Neural progenitor cell (in vitro differentiated cells): ENCODE results near the gene PRR23E. TPM values are rescaled to one million over a fixed set of nuclear protein-coding genes. Genes with fewer than 3 reads are reported as not detected.

Experiments
- DNase-seq: peaks from one replicate; pipeline ENCODE4 v3.0.0-alpha.2; 2016; ENCODE audit warnings: low spot score
- H2AFZ ChIP-seq: fragments of 200-600 bp; sonication (generic); replicated peaks from 2 replicates; pipeline ENCODE4 v1.6.1; 2016; ENCODE audit warnings: antibody characterized with exemption
- H3F3A ChIP-seq: fragments of 200-600 bp; sonication (generic); 2 replicates; pipeline ENCODE4 v1.6.1; 2016; ENCODE audit warnings: antibody characterized with exemption, low read depth
- H3K27ac ChIP-seq: fragments of 200-600 bp; sonication (generic); 2 replicates; pipeline ENCODE4 v1.5.1; 2016; ENCODE audit warnings: mild to moderate bottlenecking
- H3K27me3 ChIP-seq: fragments of 200-600 bp; sonication (generic); 2 replicates; pipeline ENCODE4 v1.6.1; 2016; ENCODE audit warnings: mild to moderate bottlenecking, moderate library complexity
- H3K36me3 ChIP-seq: fragments of 200-600 bp; sonication (generic); 2 replicates; pipeline ENCODE4 v1.5.1; 2016
- H3K4me1 ChIP-seq: fragments of 200-600 bp; sonication (generic); 2 replicates; pipeline ENCODE4 v1.6.1; 2016; ENCODE audit warnings: mixed run types
- H3K4me2 ChIP-seq: fragments of 200-600 bp; sonication (generic); 2 replicates; pipeline ENCODE4 v1.6.1; 2016
- H3K4me3 ChIP-seq: fragments of 200-600 bp; sonication (generic); 2 replicates; pipeline ENCODE4 v1.5.1; 2016
- H3K79me2 ChIP-seq: fragments of 200-600 bp; sonication (generic); 2 replicates; pipeline ENCODE4 v1.6.1; 2016; ENCODE audit warnings: low read depth
- H3K9ac ChIP-seq: fragments of 200-600 bp; sonication (generic); 2 replicates; pipeline ENCODE4 v1.6.1; 2016
- H3K9me3 ChIP-seq: fragments of 200-600 bp; sonication (generic); 2 replicates; pipeline ENCODE4 v1.5.1; 2016; ENCODE audit warnings: low read depth
- H4K20me1 ChIP-seq: fragments of 200-600 bp; sonication (generic); 2 replicates; pipeline ENCODE4 v1.6.1; 2016; ENCODE audit warnings: low read depth
- H3K27ac Mint-ChIP-seq: 3 replicates; pipeline ENCODE4 v1.8.0; 2021; ENCODE audit warnings: mixed read lengths
- H3K27me3 Mint-ChIP-seq: 2 replicates; pipeline ENCODE4 v1.8.0; 2022; ENCODE audit warnings: low read depth, mild to moderate bottlenecking, inconsistent platforms, moderate library complexity, mixed read lengths; ENCODE audit not compliant: insufficient read depth
- H3K36me3 Mint-ChIP-seq: 3 replicates; pipeline ENCODE4 v1.8.0; 2021; ENCODE audit warnings: mixed read lengths
- H3K4me1 Mint-ChIP-seq: 3 replicates; pipeline ENCODE4 v1.8.0; 2021; ENCODE audit warnings: mixed read lengths
- H3K4me3 Mint-ChIP-seq: 3 replicates; pipeline ENCODE4 v1.8.0; 2021; ENCODE audit warnings: mild to moderate bottlenecking, moderate library complexity, mixed read lengths
- H3K9me3 Mint-ChIP-seq: 3 replicates; pipeline ENCODE4 v1.8.0; 2020; ENCODE audit warnings: mixed read lengths
- EZH2 ChIP-seq: fragments of 200-600 bp; sonication (generic); IDR thresholded peaks from 2 replicates; pipeline ENCODE4 v1.6.1; 2017; ENCODE audit warnings: antibody characterized with exemption, mild to moderate bottlenecking, moderate library complexity
- EZH2phosphoT487 ChIP-seq: fragments of 200-600 bp; sonication (generic); IDR thresholded peaks from 2 replicates; pipeline ENCODE4 v1.6.1; 2017; ENCODE audit warnings: antibody characterized with exemption
- total RNA-seq: library from RNA; depleted of rRNA; stranded (reverse); fragments of >200 nt; gene quantifications from 2 replicates; pipeline ENCODE4 v1.2.3, GENCODE V29; 2015; ENCODE audit warnings: low replicate concordance
- TF ChIP-seq, protein P1 (sequence below): fragments of 200-600 bp; sonication (generic); IDR thresholded peaks from 2 replicates; pipeline ENCODE4 v1.5.1; 2017; ENCODE audit warnings: antibody characterized with exemption, mild to moderate bottlenecking

PRR23E gene
- total RNA-seq, 1 donor from 2014 or later = not detected

DNA sequence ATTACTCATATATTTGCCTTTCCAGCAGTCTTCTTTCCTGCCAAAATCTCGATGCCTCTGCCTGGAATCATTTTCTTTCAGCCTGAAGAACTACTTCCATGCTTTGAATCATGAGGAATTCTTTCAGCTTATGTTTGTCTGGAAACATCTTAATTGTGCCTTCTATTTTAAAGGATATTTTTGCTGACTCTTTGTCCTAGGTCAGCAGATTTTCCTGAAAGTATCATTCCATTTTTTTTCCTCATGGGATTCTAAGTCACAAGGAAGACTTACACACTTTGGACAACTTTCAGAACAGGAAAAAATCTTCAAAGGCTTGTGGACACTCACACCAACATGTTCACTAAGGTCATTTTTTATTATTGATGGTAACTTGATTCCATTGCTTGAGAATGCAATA lies 10.1 kb downstream of the PRR23E start:
- Mint-ChIP-seq H3K4me1 (no peaks in the 10 kb centered on the region), H3K27me3 (no peaks in the 10 kb centered on the region), H3K4me3 (no peak overlapping the region), H3K9me3 (peaks cover 4% of the 10 kb centered on the region), H3K27ac (no peak overlapping the region), H3K36me3 (no peaks in the 10 kb centered on the region)
- Histone ChIP-seq H3K4me3 (no peak overlapping the region), H2AFZ (no peak overlapping the region), H3K79me2 (no peaks in the 10 kb centered on the region), H3K27ac (no peak overlapping the region), H3F3A (no peaks in the 10 kb centered on the region), H3K27me3 (no peaks in the 10 kb centered on the region), H3K36me3 (no peaks in the 10 kb centered on the region), H4K20me1 (no peaks in the 10 kb centered on the region), H3K9ac (no peak overlapping the region), H3K4me1 (no peaks in the 10 kb centered on the region), H3K4me2 (no peak overlapping the region), H3K9me3 (no peaks in the 10 kb centered on the region)
- TF ChIP-seq, protein P1, sequence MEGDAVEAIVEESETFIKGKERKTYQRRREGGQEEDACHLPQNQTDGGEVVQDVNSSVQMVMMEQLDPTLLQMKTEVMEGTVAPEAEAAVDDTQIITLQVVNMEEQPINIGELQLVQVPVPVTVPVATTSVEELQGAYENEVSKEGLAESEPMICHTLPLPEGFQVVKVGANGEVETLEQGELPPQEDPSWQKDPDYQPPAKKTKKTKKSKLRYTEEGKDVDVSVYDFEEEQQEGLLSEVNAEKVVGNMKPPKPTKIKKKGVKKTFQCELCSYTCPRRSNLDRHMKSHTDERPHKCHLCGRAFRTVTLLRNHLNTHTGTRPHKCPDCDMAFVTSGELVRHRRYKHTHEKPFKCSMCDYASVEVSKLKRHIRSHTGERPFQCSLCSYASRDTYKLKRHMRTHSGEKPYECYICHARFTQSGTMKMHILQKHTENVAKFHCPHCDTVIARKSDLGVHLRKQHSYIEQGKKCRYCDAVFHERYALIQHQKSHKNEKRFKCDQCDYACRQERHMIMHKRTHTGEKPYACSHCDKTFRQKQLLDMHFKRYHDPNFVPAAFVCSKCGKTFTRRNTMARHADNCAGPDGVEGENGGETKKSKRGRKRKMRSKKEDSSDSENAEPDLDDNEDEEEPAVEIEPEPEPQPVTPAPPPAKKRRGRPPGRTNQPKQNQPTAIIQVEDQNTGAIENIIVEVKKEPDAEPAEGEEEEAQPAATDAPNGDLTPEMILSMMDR = no peak
- no peak for TF ChIP-seq EZH2
- TF ChIP-seq EZH2phosphoT487 = no peak
- DNase-seq = no peak

GRCh38 chr3:127204841-127205582 lies 12.1 kb downstream of the PRR23E start:
- Histone ChIP-seq H3K36me3 (no peaks in the 10 kb centered on the region), H3K79me2 (no peaks in the 10 kb centered on the region), H4K20me1 (no peaks in the 10 kb centered on the region), H2AFZ (no peak overlapping the region), H3K9ac (no peak overlapping the region), H3K4me1 (peaks cover 6% of the 10 kb centered on the region), H3K9me3 (no peaks in the 10 kb centered on the region), H3K27me3 (no peaks in the 10 kb centered on the region), H3K4me2 (no peak overlapping the region), H3F3A (no peaks in the 10 kb centered on the region), H3K4me3 (no peak overlapping the region), H3K27ac (no peak overlapping the region)
- H3K27ac Mint-ChIP-seq = no peak overlapping the region
- peaks cover 10% of the 10 kb centered on the region for H3K4me1 Mint-ChIP-seq
- no peak for DNase-seq
- peaks cover 4% of the 10 kb centered on the region for H3K9me3 Mint-ChIP-seq
- no peaks in the 10 kb centered on the region for H3K27me3 Mint-ChIP-seq
- H3K36me3 Mint-ChIP-seq = no peaks in the 10 kb centered on the region
- TF ChIP-seq, protein P1 = no peak
- no peak for TF ChIP-seq EZH2phosphoT487
- no peak for TF ChIP-seq EZH2
- no peak overlapping the region for H3K4me3 Mint-ChIP-seq

DNA sequence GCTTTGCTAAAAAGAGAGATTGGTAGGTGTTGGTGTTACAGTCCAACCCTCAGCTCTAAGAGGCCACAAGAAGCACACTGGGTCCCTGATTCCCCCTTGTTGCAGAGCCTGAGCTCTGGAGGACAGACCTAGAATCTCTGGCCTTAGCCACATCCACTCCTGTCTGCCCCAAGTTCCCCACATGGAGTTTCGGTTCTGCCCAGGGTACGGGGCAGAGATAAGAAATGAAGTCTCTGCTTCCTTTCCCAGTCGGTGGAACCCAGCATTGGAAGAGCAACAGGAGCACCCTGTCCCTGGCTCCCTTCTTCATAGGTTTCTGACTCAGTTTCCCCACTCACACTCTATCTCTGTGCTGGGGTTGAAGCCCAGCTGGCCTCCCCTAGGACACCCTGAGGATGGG lies 13.2 kb downstream of the PRR23E start:
- Histone ChIP-seq H4K20me1 (no peaks in the 10 kb centered on the region), H3K9ac (no peak overlapping the region), H3K79me2 (no peaks in the 10 kb centered on the region), H3K4me2 (no peak overlapping the region), H3K4me3 (no peak overlapping the region), H3F3A (no peaks in the 10 kb centered on the region), H3K27ac (no peak overlapping the region), H3K27me3 (no peaks in the 10 kb centered on the region), H3K36me3 (no peaks in the 10 kb centered on the region), H3K4me1 (peaks cover 9% of the 10 kb centered on the region), H3K9me3 (no peaks in the 10 kb centered on the region), H2AFZ (no peak overlapping the region)
- Mint-ChIP-seq H3K4me3 (no peak overlapping the region), H3K27ac (no peak overlapping the region), H3K9me3 (peaks cover 4% of the 10 kb centered on the region), H3K36me3 (no peaks in the 10 kb centered on the region), H3K27me3 (no peaks in the 10 kb centered on the region), H3K4me1 (peaks cover 12% of the 10 kb centered on the region)
- DNase-seq = no peak
- TF ChIP-seq, protein P1 = no peak
- TF ChIP-seq EZH2phosphoT487 = no peak
- TF ChIP-seq EZH2 = no peak
